DLD1 (cell line): ENCODE data around the gene SLC9C1.

Experiments
- in situ Hi-C: cut with HindIII; loops from 2 replicates; pipeline ENCODE4 v1.10.0; 2017; ENCODE audit warnings: low sequenced_read_pairs

Gene SLC9C1

DNA sequence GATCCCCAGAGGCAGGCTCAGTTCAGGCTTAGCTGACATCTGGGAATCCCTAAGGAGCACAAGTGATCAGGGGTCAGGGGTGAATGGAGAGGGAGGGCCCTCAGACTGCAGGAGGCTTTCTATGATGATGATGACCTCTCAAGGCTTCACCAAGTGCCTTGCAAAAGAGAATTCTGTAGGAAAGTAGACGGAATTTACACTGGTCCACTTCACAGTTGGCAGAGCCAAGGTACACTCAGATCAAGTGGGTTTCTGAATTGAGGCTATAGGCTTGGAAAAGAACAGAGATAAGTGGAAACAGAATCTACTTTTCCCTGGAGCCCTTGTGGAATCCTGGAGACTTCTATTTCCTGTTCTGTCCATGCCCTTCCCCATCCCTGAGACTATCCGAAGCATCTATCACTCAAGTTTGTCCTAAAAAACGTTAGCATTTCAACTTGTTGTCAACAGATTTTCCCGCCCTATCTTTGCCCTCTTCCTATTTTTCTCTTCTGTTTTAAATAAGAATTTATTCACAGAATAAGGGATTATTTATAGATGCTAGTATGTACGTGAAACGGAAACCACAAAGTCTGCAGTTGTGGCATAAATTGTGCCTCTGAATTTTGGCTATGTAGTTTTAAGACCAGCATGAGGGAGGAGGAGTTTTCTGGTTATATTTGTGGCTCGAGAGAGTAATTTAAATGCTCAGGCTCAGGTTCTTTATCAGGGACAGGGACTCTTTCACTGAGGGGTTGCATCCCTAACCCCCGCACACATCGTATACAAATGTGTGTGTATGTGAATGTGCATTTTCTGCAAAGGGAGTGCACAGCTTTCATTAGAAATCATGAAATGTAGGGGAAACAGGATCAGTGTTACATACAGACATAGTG lies 173.8 kb downstream of the SLC9C1 start:
- in situ Hi-C loops: no loop called here

GRCh38 chr3:112117841-112118571 lies 176.0 kb downstream of the SLC9C1 start:
- in situ Hi-C loops: no loop called here

DNA sequence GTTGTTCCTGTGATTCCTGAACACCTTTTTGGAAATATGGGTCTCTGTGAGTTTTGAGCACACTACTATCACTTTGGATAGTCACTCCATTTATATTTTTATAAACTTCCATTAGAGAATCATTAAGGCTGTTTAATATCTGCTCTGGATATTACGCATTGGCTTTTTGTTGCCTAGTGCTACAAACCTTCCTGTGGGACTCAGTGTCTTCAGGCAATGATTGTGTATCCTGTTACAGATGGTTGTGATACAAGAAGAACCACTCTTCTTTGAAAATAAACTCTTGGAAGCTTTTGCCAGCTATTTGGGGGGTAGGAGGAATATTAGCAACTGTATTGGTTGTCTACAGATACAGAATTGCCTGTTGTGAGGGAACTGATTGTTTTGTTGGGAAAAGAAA lies 176.6 kb downstream of the SLC9C1 start:
- in situ Hi-C loops: no loop called here

- in situ Hi-C loops: no loop called here
Observed at GRCh38 chr3:112116748-112117186, 177.2 kb downstream of the SLC9C1 start.

GRCh38 chr3:112115806-112116383 lies 178.1 kb downstream of the SLC9C1 start:
- in situ Hi-C loops: no loop called here

- in situ Hi-C loops: no loop called here
Observed at GRCh38 chr3:112115161-112115739, 178.8 kb downstream of the SLC9C1 start.

- in situ Hi-C loops: no loop called here
Observed at GRCh38 chr3:112114576-112115160, 179.3 kb downstream of the SLC9C1 start.

DNA sequence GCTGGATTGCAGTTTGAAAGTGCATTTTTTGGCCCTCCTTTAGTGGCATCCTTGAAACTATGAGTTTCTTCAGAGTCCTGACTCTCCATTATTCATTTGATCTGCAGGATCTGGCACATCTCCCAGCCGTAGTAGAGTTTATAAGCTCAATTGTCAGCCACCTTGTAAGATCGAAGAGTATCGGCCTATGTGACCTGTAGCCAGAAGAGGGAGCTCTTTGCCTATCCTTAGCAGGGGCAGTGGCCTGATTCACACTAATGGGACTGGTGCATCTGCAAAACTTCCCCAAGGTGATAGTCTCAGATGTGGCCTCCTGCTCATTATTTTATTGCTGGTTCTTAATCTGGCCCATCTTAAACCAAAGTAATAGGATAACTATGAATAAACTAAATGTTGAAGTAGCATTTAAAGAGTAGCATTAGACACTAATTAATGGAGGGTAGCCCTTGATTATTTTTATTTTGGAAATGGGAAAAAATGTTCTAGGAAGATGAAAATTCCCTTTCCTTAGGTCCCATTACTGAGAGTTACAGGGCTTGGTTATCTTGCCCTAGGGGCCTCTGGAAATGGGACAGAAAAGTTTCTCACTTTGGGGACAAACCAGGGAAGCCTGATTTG lies 182.1 kb downstream of the SLC9C1 start:
- in situ Hi-C loops: no loop called here

DNA sequence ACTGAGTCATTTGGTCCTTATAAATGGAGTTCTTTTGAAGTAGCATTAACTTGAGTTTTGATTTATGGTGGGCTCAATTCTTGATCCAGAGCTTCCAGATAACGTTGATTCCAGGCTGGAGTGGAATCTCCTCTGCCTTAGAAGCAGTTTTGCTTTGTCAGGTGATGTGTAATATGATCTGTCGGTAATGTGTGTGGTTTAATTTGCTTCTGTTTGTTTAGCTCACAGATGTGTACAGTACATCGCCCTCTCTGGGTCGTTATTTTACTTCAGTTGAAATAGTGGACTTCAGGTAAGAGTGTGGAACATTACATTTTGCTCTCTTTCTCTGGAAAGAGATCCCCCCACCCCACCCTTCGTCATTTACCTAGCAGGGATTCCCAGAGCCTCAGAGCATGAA lies 184.7 kb downstream of the SLC9C1 start:
- in situ Hi-C loops: no loop called here

GRCh38 chr3:112104774-112105173 lies 189.2 kb downstream of the SLC9C1 start:
- in situ Hi-C loops: no loop called here

DNA sequence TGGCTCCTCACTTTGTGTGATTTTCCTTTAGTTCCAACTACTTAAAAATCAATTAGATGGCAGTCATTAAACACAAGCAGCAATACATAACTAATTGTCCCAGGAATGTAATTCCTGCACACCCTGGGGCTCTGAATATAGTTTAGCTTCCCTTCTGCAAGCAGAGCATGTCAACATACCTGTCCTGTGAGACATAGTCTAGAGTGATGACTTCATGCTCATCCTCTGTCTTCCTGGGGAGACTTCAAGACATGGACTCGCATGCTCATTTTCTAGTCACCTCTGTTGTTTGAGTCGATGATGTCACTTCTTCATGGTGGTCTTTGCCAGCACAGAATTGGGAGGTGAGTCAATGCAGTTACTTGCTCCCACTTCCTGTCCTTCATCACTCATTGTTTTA lies 192.1 kb downstream of the SLC9C1 start:
- in situ Hi-C loops: no loop called here

DNA sequence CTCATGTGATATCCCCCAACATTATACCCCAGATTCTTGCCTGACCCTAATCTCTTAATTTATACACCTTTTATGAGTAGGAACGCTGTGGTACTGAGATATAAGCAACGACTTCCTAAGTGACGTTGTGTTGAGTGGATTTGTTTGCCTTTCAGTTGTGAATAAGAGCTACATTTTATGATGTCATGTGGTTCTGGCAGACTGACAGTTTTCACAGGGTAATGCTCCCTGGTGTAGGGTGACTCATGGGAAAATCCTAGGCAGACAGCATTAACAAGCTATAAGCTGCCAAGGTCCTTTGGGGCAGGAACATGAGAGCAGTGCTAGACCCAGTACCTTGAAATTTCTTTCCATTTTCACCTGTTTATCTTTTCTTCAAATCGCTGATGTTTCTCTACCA lies 196.6 kb downstream of the SLC9C1 start:
- in situ Hi-C loops: no loop called here

DNA sequence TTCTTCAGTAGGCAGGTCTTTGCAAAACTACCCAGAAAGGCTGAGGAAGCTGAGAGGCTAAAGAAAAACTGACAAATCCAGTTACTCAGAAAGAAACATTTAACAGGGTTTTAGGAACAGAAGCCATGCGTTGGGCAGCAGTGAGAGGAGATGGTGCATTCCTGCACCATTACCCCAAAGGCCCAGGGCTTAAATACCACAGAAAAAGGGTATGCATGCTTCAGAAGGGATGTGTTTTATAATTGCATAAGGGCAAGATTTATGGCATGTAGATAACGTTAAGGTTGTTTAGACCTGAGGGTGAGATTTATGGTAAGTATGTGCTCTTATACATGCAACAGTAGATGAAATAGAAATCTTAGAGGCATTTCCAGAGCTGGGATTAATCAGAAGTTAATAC lies 197.8 kb downstream of the SLC9C1 start:
- in situ Hi-C loops: no loop called here

- in situ Hi-C loops: no loop called here
Observed at GRCh38 chr3:112095731-112096130, 198.3 kb downstream of the SLC9C1 start.

GRCh38 chr3:112093180-112093522 lies 200.9 kb downstream of the SLC9C1 start:
- in situ Hi-C loops: no loop called here

DNA sequence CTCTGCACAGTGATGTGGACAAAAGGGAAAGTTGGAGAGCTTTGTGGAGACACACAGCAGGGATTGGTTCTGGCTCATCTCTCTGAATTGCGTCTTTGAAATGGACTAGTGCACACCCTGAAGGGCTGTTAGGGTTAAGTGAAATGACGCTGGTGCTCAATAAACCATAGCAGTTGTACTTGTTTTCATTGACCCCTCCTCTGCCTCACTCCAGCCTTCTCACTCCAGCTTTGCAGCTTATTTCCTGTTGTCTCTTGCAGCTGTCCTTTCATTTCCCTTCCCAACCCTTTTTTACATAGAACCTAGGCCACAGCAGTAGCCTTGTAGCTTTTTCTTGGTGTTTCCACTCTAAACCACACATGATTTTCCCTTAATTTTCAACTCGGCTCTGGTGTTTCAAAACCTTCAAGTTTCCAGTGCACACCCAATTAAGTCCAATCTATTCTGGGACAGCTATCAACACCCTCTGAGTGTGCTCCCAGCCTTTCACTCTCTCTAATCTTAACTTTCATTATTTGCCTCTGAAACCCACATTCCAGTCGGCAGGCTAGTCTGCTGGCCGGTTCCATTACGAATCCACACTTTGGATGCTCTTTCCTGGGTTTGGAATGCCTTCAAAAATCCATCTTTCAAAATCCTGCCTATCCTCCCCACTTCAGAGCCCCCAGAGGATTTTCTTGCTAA lies 201.4 kb downstream of the SLC9C1 start:
- in situ Hi-C loops: no loop called here

DNA sequence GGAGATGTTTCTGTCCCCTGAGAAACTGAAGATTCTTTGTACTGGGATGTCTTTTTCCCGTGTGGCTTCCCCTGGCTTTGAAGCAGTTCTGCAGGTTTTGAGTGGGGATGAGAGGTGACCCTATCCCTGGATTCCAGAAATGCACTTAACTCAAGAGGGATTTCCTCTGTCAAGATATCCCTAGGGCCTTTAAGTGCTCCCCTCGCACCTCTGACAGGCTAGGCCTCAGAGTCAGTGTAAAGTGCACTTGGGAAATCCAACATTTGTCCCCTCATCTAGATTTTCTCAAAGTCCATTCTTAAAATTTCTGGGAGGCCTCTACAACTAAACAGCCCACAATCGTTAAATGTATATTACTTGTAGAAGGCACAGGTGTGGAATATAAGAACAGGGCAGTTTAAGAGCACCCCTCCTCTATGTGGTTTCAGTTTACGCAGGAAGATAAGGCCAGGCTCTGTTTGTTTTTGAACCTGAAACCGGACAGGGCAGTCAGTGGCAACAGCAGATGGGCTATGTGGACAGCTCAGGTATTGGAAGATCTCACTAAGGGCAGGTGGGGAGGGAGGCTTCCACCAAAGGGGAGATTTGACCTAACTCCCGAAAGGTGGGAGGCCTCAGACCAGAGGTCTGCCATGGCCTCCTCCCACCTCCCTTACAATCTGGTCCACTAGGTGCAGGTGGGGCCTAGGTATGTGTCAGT lies 203.0 kb downstream of the SLC9C1 start:
- in situ Hi-C loops: no loop called here
